WTC11 (cell line): ENCODE results near the gene TNFAIP2.

Experiments
- CBFB ChIP-seq: sonication (generic); formaldehyde crosslinking; IDR thresholded peaks from 2 replicates; pipeline ENCODE4 v1.8.1; 2022; ENCODE audit warnings: mild to moderate bottlenecking, low read depth, missing genetic modification reagents
- ELF4 ChIP-seq: sonication (generic); formaldehyde crosslinking; IDR thresholded peaks from 2 replicates; pipeline ENCODE4 v1.8.1; 2022; ENCODE audit warnings: low read depth, mild to moderate bottlenecking, moderate library complexity, missing genetic modification reagents
- ZNF512 ChIP-seq: sonication (generic); formaldehyde crosslinking; IDR thresholded peaks from 2 replicates; pipeline ENCODE4 v1.8.1; 2022; ENCODE audit warnings: missing genetic modification reagents, borderline replicate concordance
- TF ChIP-seq, protein P1 (sequence below): fragments of 200-600 bp; IDR thresholded peaks from 2 replicates; pipeline ENCODE4 v1.8.0; 2022; ENCODE audit warnings: antibody characterized with exemption
- TF ChIP-seq, protein P2 (sequence below): sonication (generic); formaldehyde crosslinking; IDR thresholded peaks from 2 replicates; pipeline ENCODE4 v1.8.1; 2022; ENCODE audit warnings: low read depth, missing genetic modification reagents, borderline replicate concordance
- TF ChIP-seq, protein P3 (sequence below): sonication (generic); formaldehyde crosslinking; IDR thresholded peaks from 2 replicates; pipeline ENCODE4 v1.8.1; 2022; ENCODE audit warnings: low read depth, mild to moderate bottlenecking, moderate library complexity, missing genetic modification reagents, borderline replicate concordance

DNA sequence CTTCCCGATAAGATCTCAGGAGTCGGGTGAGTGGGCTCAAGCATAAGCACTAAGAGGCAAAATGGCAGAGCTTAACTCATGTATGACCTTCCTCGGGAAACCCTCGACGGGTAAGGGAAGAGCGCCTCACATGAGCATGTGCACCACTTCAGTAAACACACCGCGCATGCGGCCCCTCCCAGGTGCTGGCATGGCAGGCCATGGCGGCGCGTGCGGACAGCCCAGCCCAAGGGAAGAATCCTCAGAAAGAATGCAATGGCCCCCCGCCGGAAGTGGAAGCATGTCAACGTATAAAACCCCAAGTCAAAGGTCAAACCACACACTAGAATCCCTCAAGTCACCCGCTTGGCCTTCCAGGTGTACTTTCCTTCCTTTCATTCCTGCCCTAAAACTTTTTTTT lies 6.6 kb upstream of the TNFAIP2 start:
- TF ChIP-seq, protein P1, sequence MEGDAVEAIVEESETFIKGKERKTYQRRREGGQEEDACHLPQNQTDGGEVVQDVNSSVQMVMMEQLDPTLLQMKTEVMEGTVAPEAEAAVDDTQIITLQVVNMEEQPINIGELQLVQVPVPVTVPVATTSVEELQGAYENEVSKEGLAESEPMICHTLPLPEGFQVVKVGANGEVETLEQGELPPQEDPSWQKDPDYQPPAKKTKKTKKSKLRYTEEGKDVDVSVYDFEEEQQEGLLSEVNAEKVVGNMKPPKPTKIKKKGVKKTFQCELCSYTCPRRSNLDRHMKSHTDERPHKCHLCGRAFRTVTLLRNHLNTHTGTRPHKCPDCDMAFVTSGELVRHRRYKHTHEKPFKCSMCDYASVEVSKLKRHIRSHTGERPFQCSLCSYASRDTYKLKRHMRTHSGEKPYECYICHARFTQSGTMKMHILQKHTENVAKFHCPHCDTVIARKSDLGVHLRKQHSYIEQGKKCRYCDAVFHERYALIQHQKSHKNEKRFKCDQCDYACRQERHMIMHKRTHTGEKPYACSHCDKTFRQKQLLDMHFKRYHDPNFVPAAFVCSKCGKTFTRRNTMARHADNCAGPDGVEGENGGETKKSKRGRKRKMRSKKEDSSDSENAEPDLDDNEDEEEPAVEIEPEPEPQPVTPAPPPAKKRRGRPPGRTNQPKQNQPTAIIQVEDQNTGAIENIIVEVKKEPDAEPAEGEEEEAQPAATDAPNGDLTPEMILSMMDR = no peak
- TF ChIP-seq, protein P2, sequence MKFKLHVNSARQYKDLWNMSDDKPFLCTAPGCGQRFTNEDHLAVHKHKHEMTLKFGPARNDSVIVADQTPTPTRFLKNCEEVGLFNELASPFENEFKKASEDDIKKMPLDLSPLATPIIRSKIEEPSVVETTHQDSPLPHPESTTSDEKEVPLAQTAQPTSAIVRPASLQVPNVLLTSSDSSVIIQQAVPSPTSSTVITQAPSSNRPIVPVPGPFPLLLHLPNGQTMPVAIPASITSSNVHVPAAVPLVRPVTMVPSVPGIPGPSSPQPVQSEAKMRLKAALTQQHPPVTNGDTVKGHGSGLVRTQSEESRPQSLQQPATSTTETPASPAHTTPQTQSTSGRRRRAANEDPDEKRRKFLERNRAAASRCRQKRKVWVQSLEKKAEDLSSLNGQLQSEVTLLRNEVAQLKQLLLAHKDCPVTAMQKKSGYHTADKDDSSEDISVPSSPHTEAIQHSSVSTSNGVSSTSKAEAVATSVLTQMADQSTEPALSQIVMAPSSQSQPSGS (CRISPR knock-in tag) = no peak
- TF ChIP-seq, protein P3, sequence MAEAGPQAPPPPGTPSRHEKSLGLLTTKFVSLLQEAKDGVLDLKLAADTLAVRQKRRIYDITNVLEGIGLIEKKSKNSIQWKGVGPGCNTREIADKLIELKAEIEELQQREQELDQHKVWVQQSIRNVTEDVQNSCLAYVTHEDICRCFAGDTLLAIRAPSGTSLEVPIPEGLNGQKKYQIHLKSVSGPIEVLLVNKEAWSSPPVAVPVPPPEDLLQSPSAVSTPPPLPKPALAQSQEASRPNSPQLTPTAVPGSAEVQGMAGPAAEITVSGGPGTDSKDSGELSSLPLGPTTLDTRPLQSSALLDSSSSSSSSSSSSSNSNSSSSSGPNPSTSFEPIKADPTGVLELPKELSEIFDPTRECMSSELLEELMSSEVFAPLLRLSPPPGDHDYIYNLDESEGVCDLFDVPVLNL (CRISPR knock-in tag) = no peak
- TF ChIP-seq CBFB (no peak), ELF4 (CRISPR knock-in tag) (no peak), ZNF512 (CRISPR knock-in tag) (no peak)
